T47D (cell line): ENCODE data around the gene MYCT1.
"Not testable (repeated sequence)": the region's sequence is repeated elsewhere in the genome, so short reads cannot be mapped to it uniquely, and the experiment has no call there.

Source experiments
- DNase-seq, 2 experiments: peaks; one replicate each; pipeline versions ENCODE4 v3.0.0 to v3.0.0-alpha.2; 2011 to 2012; ENCODE audit warnings: low read depth in 1 of 2, low spot score in 1 of 2
- JUND ChIP-seq: IDR thresholded peaks from 2 replicates; pipeline ENCODE4 v1.6.1; 2012; ENCODE audit warnings: low read depth
- in situ Hi-C: cut with HindIII; loops from 2 replicates; pipeline ENCODE4 v1.10.0; 2016; ENCODE audit warnings: low sequenced_read_pairs, low pct_unique_long_range_greater_than_20kb

MYCT1 gene

DNA sequence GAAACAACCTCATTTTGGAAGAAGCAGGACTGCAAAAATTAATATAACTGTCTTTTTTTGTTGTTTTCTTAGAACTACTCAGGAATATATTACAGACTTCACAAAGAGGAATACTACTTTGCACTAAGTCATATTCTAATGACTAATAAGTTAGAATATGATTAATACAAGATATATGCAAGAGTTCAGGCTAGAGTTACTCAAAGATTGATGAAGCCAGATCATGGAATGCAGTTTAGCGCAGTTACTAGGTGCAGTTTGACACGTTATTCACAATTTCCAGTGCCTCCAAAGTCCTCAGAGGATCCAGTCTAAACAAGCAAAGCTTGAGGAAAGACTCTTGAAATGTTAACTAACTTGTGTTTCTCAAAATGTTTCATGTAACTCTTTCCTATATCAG is 1.2 kb upstream of the MYCT1 start:
- TF ChIP-seq JUND: no peak
- in situ Hi-C loops: no loop called here
- no peak for DNase-seq

DNA sequence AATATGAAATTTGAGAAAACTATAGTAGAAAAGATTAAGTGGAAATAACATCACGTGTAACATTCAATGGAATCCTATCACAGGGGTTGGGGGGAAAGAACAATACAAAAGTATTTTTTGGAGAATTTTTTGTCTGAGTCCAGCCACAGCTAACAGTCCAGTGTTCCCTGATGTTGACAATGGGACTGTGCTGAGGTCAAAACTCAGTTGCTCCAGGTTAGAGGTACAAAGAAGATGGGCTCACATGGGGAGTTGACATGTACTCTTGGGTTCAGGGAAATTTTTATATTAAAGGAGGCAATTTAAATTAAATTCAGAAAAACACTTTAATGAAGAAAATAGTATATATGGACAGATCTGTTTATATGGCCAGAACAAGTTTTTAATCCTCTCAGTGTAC is 995 bp downstream of the MYCT1 start:
- in situ Hi-C loops: no loop called here
- TF ChIP-seq JUND: no peak
- no peak for DNase-seq

DNA sequence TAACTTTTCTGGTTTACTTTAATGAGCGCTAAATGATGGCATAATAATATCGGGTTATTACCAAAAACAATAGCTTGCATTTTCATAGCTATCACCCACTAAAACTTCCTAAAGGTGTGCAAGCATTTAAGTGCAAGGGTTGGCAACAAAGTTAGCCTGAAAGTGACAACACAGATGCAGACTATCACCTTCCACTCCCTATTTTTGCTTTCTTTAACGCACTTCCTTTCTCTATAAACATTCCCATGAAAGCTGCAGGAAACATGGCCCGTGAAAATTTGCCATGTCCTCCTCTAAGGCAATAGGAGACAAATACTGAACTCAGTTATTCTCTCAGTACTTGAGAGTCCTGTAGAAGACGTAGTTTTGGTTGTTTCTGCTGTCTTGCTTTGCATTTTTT is 2.7 kb downstream of the MYCT1 start:
- TF ChIP-seq JUND: no peak

DNA sequence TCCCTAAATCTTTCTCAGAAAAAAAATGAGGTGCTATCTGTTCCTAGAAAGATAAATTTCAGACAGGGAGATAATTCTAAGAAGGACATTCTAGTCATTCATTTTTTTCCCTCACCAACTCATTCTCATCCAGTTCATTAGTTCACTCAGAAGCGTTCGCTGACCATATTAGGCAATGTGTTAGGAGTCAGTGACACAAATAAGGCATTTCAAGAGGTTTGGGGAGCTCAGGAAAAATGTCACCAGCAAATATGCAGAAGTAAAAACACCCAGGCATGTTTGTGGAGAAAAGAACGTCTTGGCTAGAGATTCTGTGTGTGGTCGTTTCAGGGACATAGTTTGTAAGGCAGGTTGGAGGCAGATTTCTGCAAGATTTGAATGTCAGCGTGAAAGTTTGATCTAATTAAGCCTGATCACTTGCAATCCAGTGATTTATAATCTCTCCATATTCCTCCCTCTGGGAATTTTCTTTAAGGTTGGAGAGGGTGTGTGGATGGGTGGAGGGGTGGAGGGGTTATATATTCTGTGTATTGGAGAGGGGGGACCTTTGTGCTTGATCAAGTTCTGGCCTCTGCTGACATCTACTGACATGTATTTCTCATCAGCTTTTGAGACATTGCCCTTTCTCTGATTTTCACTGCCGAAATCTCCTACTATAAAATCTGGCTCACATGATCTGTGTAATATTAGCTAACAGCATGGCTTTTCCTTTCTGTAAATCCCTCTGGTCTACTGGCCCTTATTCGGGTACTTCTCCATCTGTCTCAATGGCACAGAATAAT is 3.6 kb downstream of the MYCT1 start:
- no peak for DNase-seq
- no peak for TF ChIP-seq JUND
- in situ Hi-C loops: no loop called here

More for the DNA sequence above, 2.7 kb downstream of the MYCT1 start:
- no peak for DNase-seq
- in situ Hi-C loops: no loop called here

DNA sequence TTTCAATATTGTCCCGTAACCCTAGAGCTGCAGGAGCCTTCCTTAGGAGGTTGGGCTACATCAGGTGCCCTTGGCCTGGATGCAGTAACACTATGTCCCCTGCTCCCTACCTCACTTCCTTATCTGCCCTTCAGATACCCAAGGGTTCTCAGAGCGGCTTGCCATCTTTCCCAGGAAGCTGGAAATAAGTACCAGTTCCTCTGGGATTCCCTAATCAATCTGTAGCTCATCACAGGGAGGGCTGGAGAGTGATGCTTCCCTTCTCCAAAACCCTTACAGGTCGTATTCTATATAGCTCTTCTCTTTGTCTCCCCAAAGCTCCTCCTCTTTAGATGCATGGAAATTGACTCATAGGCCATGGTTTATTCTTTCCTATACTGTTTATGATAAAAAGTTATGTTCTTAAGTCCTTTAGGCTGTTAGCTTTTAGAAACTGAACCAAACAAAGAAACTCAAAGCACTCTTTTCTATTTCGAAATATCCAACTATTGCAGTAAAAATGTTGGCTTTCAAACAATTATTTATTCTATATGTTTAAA is 4.2 kb downstream of the MYCT1 start:
- in situ Hi-C loops: no loop called here
- TF ChIP-seq JUND: no peak
- DNase-seq: no peak

DNA sequence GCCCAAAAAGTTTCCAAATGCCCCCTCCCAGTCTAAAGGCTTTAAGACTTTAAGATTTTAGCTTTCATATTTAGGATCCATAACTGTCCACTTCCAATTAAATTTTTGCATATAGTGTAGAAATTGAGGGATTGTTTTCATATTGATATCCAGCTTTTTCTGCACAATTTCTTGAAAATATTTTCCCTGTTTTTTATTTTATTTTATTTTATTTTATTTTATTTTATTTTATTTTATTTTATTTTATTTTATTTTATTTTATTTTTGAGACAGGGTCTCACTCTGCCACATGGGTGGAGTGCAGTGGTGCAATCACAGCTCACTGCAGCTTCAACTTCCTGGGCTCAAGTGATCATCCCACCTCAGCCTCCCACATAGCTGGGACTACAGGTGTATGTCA is 6.1 kb downstream of the MYCT1 start:
- in situ Hi-C loops, DNase-seq: not testable (repeated sequence)

DNA sequence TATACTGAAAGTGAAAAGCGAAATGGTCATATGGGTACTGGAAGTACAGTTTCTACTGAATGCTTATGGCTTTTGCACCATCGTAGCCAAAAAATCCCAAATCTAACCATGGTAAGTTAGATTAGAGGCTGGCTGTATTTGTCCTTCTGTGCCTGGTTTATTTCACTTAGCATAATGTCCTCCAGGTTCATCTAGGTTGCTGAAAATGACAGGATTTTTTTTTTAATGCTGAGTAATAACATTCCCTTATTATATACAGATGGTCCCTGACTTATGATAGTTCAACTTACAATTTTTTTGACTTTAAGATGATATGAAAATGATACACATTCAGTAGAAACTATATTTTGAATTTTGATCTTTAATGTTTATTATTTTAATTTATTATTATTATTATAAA is 7.6 kb downstream of the MYCT1 start:
- DNase-seq: no peak
- TF ChIP-seq JUND: no peak
- in situ Hi-C loops: no loop called here

- in situ Hi-C loops: no loop called here
- DNase-seq: no peak
- no peak for TF ChIP-seq JUND
Observed at GRCh38 chr6:152716322-152716721, 18.6 kb downstream of the MYCT1 start.

DNA sequence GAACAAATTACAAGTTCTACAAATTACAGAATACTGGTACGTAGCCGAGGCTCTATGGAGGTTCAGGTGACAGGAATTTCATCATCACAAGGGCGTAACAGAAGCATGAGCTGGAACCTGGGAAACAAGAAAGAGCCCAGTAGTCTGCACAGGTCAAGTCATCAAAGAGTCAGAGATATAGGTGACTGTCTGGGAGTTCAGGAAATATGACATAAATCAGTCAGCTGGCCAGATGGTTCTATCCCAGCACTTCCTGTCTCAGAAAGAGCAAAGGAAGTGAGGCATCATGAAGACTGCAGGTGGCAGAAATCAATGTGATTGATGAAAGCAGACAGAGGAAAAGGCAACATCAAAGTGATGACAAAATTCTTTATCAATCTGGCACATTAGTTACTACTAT is 23.3 kb downstream of the MYCT1 start:
- DNase-seq: no peak
- in situ Hi-C loops: no loop called here
- TF ChIP-seq JUND: no peak

GRCh38 chr6:152721956-152722355 is 24.3 kb downstream of the MYCT1 start:
- in situ Hi-C loops: no loop called here
- TF ChIP-seq JUND: no peak
- no peak for DNase-seq

DNA sequence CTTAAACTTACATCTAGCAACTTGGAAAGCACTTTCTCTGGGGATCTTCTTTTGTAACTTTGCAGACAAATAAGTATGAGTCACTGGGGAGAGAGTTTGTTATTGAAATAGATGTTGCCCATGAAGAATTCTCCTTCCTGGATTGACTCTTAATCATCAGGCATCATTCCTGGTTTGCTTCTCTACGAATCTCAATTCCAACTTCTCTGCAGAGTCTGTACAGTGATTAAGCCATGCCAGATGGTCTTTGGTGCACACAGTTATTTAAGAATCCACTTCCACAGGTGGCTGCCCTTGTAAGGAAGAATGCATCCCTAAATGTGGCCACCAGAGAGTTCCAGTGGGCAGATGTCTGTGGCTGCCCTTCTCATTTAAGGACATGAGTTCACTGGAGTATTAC is 25.7 kb downstream of the MYCT1 start:
- in situ Hi-C loops: no loop called here
- no peak for DNase-seq

GRCh38 chr6:152726313-152726712 is 28.6 kb downstream of the MYCT1 start:
- TF ChIP-seq JUND: no peak
- in situ Hi-C loops: no loop called here
- DNase-seq: no peak

More for the DNA sequence above, 25.7 kb downstream of the MYCT1 start:
- no peak for TF ChIP-seq JUND

DNA sequence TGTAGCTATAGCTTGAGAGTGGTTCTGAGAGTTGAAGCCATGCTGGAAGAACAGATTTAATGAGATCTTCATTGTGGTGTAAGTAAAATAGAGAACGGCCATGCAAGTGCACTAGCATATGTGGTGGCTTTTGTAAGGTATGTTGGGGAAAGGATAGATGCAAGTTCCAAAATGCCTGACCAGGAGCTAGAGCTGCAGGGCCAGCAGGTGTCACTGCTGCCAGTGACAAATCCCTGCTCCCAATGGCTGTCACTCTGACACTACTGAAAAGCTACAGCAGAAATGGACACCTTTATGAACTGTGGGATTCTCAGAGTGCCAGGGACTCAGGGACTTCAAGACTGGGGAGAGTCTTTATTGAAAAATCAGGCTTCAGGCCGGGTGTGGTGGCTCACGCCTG is 29.8 kb downstream of the MYCT1 start:
- in situ Hi-C loops: no loop called here
- peak in 1 of 2 experiments; percentile 30 for DNase-seq
- no peak for TF ChIP-seq JUND

- DNase-seq: no peak
- no peak for TF ChIP-seq JUND
- in situ Hi-C loops: no loop called here
Observed at GRCh38 chr6:152734630-152735029, 36.9 kb downstream of the MYCT1 start.
